NOMO-1 treated with DMSO at 0.1 percent for 48 hours (cell line): ENCODE results near the gene SYTL1.

Experiments
- DNase-seq: peaks from one replicate; lab custom pipeline; 2025; ENCODE audit not compliant: unreplicated experiment; lab: John Stamatoyannopoulos, UW

The SYTL1 gene

GRCh38 chr1:27346991-27347624, 5.3 kb downstream of the SYTL1 start:
- DNase-seq, result no peak

GRCh38 chr1:27348861-27349783, 7.3 kb downstream of the SYTL1 start:
- DNase-seq, result no peak

DNA sequence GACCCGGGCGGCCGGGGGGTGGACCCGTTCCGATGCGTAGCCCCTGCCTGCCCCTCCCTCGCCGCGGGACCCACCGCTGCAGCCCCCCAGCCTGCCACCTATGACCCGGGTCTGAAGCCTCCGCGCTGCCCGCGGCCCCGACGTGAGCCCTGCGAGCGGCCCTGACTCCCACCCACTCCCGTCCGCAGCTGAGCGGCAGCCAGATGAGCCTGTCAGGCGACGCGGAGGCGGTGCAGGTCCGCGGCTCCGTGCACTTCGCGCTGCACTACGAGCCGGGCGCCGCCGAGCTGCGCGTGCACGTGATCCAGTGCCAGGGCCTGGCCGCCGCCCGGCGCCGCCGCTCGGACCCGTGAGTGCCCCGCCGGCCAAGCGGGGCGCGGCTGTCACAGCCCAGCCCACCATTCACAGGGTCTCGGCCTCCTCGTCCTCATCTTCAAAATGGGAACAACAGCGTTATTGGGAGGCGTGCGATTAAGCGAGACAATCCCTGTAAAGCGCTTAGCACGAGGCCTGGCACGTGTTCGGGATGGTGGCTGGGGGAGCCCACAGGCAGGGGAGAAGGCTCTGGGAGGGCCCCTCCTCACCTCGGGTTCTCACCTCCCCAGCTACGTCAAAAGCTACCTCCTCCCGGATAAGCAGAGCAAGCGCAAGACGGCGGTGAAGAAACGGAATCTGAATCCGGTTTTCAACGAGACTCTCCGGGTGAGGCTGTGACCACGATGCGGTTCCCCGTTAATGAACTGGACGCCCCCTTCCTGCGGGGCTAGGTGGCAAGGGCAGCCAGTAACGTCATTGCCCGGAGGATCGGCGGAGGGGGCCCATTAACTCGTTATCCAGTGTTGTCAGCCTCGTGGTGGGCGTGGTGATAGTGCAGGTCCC, 8.2 kb downstream of the SYTL1 start:
- DNase-seq, result no peak

GRCh38 chr1:27350663-27351540, 9.1 kb downstream of the SYTL1 start:
- no peak for DNase-seq

- no peak for DNase-seq
These were observed 9.8 kb downstream of the SYTL1 start for GRCh38 chr1:27351541-27352107.

DNA sequence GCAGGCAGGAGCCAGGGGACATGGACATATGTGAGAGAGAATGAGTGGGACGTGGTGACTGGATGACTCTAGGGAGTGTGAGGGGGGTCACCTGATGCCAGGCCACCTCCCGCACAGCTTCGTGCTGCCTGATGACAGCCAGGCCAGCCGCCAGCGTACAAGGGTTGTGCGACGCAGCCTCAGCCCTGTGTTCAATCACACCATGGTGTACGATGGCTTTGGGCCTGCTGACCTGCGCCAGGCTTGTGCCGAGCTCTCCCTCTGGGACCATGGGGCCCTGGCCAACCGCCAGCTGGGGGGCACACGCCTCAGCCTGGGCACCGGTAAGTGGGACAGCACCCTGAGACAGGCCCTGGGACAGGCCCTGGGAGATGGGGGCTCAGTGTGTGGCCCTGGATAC, 11.3 kb downstream of the SYTL1 start:
- no peak for DNase-seq

- no peak for DNase-seq
These were observed 11.8 kb downstream of the SYTL1 start for GRCh38 chr1:27353629-27354028.

DNA sequence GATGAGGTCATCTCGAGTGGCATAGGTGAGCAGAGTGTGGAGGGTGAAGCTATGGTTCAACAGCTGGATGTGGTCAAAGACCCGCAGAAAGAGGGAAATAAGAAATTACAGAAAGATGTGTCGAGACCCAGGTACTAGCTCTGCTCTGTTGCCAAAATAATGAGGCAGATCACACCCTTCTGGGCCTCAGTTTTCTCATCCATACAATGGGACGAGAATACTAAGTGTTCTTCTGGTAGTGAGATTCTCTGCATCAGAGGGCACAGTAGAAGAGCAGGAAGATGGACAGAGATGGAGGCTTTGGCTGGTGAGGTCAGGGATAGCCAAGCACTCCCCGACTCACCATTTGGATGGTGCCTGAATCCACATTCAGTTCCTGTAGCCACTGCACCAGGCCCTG, 13.9 kb downstream of the SYTL1 start:
- no peak for DNase-seq

- no peak for DNase-seq
These were observed 14.4 kb downstream of the SYTL1 start for GRCh38 chr1:27356277-27356618.

DNA sequence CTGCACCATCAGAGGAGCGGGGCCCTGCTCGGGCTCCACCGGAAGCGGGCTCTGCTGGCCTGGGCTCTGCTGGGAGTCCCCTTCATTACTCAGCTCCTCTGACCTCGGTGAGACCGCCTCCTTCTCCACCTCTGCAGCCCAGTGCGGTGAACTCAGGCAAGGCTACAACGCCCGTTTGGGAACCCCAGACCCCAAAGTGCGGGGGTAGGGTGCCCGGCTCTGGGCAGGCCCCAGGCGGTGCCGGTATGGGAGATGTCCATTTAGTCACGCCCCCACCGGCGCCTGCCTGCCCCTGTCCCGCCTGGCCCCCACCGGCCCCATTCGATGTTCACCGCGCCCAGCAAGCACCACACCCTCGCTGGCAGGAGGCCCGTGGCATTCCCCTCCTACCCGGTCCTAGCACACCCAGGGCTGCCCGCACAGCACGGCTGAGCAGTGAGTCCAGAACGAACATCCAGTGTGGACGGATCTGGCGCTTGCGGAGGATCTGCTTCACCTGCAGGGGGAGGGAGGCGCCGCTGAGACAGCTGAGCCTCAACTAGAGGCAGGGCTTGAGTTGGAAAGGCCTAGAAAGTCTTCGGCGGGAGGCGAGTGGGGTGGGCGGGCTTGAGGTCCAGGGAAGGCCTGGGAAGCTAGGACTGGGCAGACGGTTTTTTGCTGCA, 14.9 kb downstream of the SYTL1 start:
- no peak for DNase-seq

- peak; percentile 37 for DNase-seq
These were observed 15.6 kb downstream of the SYTL1 start for GRCh38 chr1:27357281-27358037.

- no peak for DNase-seq
These were observed 16.5 kb downstream of the SYTL1 start for GRCh38 chr1:27358038-27358927.

DNA sequence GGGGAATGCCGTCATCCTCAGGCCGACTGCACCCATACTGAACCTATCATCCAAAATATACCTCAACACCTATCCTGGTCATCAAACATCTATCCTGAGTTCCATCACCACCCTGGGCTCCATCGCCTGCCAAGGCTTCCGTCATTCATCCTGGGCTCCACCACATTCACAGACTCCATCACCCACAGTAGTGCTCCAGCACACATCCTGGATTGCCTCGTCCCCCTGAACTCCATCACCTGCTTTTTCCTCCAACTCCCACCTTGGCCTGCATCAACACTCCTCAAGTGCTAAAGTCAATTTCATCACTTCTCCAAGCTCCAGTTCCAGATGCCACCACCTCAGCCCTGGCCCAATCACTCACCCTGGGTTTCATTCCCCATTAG, 17.1 kb downstream of the SYTL1 start:
- DNase-seq, result no peak

- no peak for DNase-seq
These were observed 18.0 kb downstream of the SYTL1 start for GRCh38 chr1:27359822-27360158.

DNA sequence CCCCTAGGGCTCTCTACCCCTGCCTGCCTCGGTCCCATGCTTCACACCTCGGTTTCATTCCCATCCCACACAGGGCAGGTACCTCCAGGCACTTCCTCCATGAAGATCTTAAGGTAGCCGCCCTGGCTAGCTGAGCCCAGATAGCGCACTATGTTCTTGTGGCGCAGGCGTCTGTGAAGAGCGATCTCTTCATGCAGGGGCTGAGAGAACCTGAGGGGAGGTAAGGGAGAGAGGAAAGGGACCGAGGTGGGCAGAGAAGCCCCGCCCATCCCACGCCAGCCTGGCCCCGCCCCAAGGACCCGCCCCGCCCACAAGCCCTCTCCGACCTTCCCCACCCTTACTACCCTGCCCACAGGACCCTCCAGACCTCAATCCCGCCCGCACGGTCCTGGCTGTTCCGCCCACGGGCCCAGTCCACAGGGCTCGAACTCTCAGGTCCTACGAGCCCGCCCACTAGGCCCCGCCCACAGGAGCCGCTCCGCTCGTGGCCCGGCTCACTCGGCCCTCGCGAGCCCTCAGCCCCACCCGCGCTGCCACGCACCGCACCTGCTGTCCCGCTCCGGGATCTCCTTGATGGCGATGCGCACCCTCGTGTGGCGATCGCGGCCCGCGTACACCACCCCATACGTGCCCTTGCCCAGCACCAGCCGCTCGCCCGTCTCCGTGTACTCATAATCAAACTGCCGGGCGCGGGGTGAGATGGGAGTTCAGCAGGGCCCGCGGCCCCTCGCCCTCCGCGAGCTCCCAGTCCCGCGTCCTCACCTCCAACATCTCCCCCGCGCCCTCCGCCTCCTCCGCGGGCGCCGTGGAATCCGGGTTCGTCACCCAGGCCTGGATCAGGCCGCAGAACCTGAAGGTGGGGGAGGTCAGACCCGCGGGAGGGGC, 18.6 kb downstream of the SYTL1 start:
- no peak for DNase-seq

DNA sequence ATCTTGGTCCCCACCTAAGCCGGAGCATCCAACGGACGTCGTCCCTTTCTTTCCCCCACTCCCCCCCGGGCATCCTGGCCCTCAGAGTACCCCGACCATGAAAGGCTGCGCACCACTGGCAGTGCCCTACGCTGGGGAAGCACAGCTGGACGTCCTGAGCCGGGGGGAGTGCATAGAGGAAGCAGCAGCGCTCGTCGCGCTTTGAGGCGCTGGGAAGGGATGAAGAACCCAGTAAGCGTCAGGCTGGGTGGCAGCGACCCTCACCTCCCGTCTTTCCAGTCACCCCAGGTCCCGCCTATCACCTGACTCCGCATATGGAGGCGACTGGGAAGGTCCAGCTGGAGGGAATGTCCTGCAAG, 19.2 kb downstream of the SYTL1 start:
- no peak for DNase-seq

GRCh38 chr1:27361553-27361952, 19.7 kb downstream of the SYTL1 start:
- no peak for DNase-seq
